ENCODE data around the gene HLX. TPM values are rescaled to one million over a fixed set of nuclear protein-coding genes. Genes with fewer than 3 reads are reported as not detected.

The HLX gene
- total RNA-seq, 4 donors from 2014 or later = 16.5 to 29.2 (median 23.0) TPM

- TF ChIP-seq EP300 (IDR thresholded peaks at IDR 0.05) (no peak), POLR2A (IDR thresholded peaks at IDR 0.05) (no peak), CTCF (IDR thresholded peaks at IDR 0.05) (no peak)
- Histone ChIP-seq H3K4me1 (peaks cover 0 to 14% (median 5%) of the 10 kb centered on the region in 4 donors), H3K27me3 (no peaks in the 10 kb centered on the region), H3K4me3 (no peak overlapping the region), H3K9me3 (no peaks in the 10 kb centered on the region), H3K27ac (no peak overlapping the region), H3K36me3 (no peaks in the 10 kb centered on the region)
- no peak for DNase-seq (ENCODE audit: low spot score in 2 of 2)
- 67 to 78% methylated on average over 5 of the region's 5 CpGs for WGBS, 2 donors
Observed at GRCh38 chr1:220839474-220839873, 39.8 kb upstream of the HLX start.

- Histone ChIP-seq H3K27me3 (no peaks in the 10 kb centered on the region), H3K27ac (no peak overlapping the region), H3K36me3 (no peaks in the 10 kb centered on the region), H3K9me3 (no peaks in the 10 kb centered on the region), H3K4me1 (peaks cover 0 to 14% (median 5%) of the 10 kb centered on the region in 4 donors), H3K4me3 (no peak overlapping the region)
- TF ChIP-seq CTCF (IDR thresholded peaks at IDR 0.05) (no peak), EP300 (IDR thresholded peaks at IDR 0.05) (no peak), POLR2A (IDR thresholded peaks at IDR 0.05) (no peak)
- DNase-seq (ENCODE audit: low spot score in 2 of 2) = no peak
Observed at GRCh38 chr1:220841293-220841692, 38.0 kb upstream of the HLX start.

- DNase-seq (ENCODE audit: low spot score in 2 of 2) = peak; percentile 21 to 33
- 9 to 10% methylated on average over 6 of the region's 6 CpGs for WGBS, 2 donors
- peak; percentile 38 to 62 for TF ChIP-seq EP300 (IDR thresholded peaks at IDR 0.05)
- no peak for TF ChIP-seq POLR2A (IDR thresholded peaks at IDR 0.05)
- TF ChIP-seq CTCF (IDR thresholded peaks at IDR 0.05) = no peak
Observed at GRCh38 chr1:220843481-220844011, 35.7 kb upstream of the HLX start.

GRCh38 chr1:220852408-220852807, 26.8 kb upstream of the HLX start:
- peaks cover 0 to 69% (median 12%) of the 10 kb centered on the region in 4 donors for H3K9me3 ChIP-seq
- H3K27ac ChIP-seq = no peak overlapping the region
- H3K36me3 ChIP-seq = no peaks in the 10 kb centered on the region
- no peak for DNase-seq (ENCODE audit: low spot score in 2 of 2)
- 93 to 97% methylated on average over 2 of the region's 2 CpGs for WGBS, 2 donors
- H3K4me1 ChIP-seq = no peaks in the 10 kb centered on the region
- TF ChIP-seq EP300 (IDR thresholded peaks at IDR 0.05) (no peak), POLR2A (IDR thresholded peaks at IDR 0.05) (no peak), CTCF (IDR thresholded peaks at IDR 0.05) (no peak)
- H3K27me3 ChIP-seq = no peaks in the 10 kb centered on the region
- H3K4me3 ChIP-seq = no peak overlapping the region

More at GRCh38 chr1:220843481-220844011, 35.7 kb upstream of the HLX start:
- H3K27ac ChIP-seq = peak overlapping the region in 1 of 4 donors; percentile 49
- H3K4me3 ChIP-seq = no peak overlapping the region
- peaks cover 0 to 14% (median 5%) of the 10 kb centered on the region in 4 donors for H3K4me1 ChIP-seq
- peaks cover 0 to 5% (median under 1%) of the 10 kb centered on the region in 4 donors for H3K9me3 ChIP-seq
- H3K36me3 ChIP-seq = no peaks in the 10 kb centered on the region
- H3K27me3 ChIP-seq = no peaks in the 10 kb centered on the region

- DNase-seq (ENCODE audit: low spot score in 2 of 2) = no peak
Observed at GRCh38 chr1:220872296-220872695, 6.9 kb upstream of the HLX start.

More at GRCh38 chr1:220872296-220872695, 6.9 kb upstream of the HLX start:
- Histone ChIP-seq H3K9me3 (peaks cover 0 to under 1% (median 0%) of the 10 kb centered on the region in 4 donors), H3K36me3 (no peaks in the 10 kb centered on the region), H3K4me1 (peaks cover 0 to 12% (median 4%) of the 10 kb centered on the region in 4 donors), H3K27me3 (no peaks in the 10 kb centered on the region), H3K27ac (no peak overlapping the region), H3K4me3 (no peak overlapping the region)
- TF ChIP-seq CTCF (IDR thresholded peaks at IDR 0.05) = no peak

Measured in tibial nerve (tissue), 4 donors.